GM12878 (cell line): ENCODE results near the gene THSD4. TPM values are rescaled to one million over a fixed set of nuclear protein-coding genes. Genes with fewer than 3 reads are reported as not detected.

Experiments
- ATAC-seq: fragments of 200-7000 bp; cut with Tn5 transposase; 3 replicates; pipeline ENCODE4 v1.9.1; 2020; ENCODE audit warnings: mild to moderate bottlenecking, moderate library complexity
- BruUV-seq: library from RNA; stranded (reverse); fragments of 400-500 nt; replicated peaks from 2 replicates; lab custom pipeline; 2021; lab: Mats Ljungman, UMichigan
- CTCF ChIA-PET: fragments of 300-600 bp; sonication (Branson Sonifier 250); formaldehyde crosslinking; extraction: SDS; loops from one replicate; lab custom pipeline; 2021; ENCODE audit warnings: inconsistent platforms; lab: Yijun Ruan, JAX
- POLR2A ChIA-PET: fragments of 350-600 bp; formaldehyde crosslinking; extraction: SDS; loops from one replicate; lab custom pipeline; 2021; ENCODE audit warnings: inconsistent platforms; lab: Charles Lee
- RAD21 ChIA-PET: fragments of 300-600 bp; sonication (Branson Sonifier 250); formaldehyde crosslinking; loops from one replicate; lab custom pipeline; 2023; ENCODE audit warnings: antibody characterized with exemption; ENCODE audit not compliant: unreplicated experiment; lab: Charles Lee
- SMC1A ChIA-PET: fragments of 300-600 bp; sonication (Branson Sonifier 250); formaldehyde crosslinking; loops from one replicate; lab custom pipeline; 2023; ENCODE audit not compliant: unreplicated experiment, uncharacterized antibody; lab: Charles Lee
- DNase-seq: peaks from one replicate; pipeline ENCODE4 v3.0.0-alpha.2; 2011; ENCODE audit warnings: low read depth, low spot score
- FAIRE-seq: peaks from 3 replicates; lab custom pipeline; 2011; peaks lifted over from hg19 to GRCh38; lab: Jason Lieb, UNC
- H2AFZ ChIP-seq: 2 replicates; pipeline ENCODE4 v1.6.0; 2011; ENCODE audit warnings: low read depth, low read length, control low read depth; ENCODE audit not compliant: control insufficient read depth
- H3K27ac ChIP-seq: 2 replicates; pipeline ENCODE4 v1.5.1; 2011; ENCODE audit warnings: control low read depth; ENCODE audit not compliant: control insufficient read depth, insufficient read depth
- H3K27me3 ChIP-seq, 2 experiments: replicated peaks in 1 of 2; 2 replicates each; pipeline versions ENCODE4 v1.6.0 to v1.6.1; 2011; ENCODE audit warnings: low read length in 1 of 2; ENCODE audit not compliant: control insufficient read depth in 2 of 2, insufficient read depth in 2 of 2
- H3K36me3 ChIP-seq, 2 experiments: 2 replicates each; pipeline ENCODE4 v1.5.1; 2011; ENCODE audit warnings: low read length in 1 of 2; ENCODE audit not compliant: control insufficient read depth in 2 of 2, insufficient read depth in 2 of 2
- H3K4me1 ChIP-seq: 2 replicates; pipeline ENCODE4 v1.6.1; 2011; ENCODE audit warnings: mild to moderate bottlenecking, low read length, moderate library complexity, mixed read lengths; ENCODE audit not compliant: control insufficient read depth, insufficient read depth
- H3K4me2 ChIP-seq: 2 replicates; pipeline ENCODE4 v1.6.0; 2011; ENCODE audit warnings: control low read depth; ENCODE audit not compliant: control insufficient read depth, insufficient read depth
- H3K4me3 ChIP-seq: fragments of 200-600 bp; sonication (generic); 2 replicates; pipeline ENCODE4 v1.5.1; 2016
- H3K79me2 ChIP-seq: 2 replicates; pipeline ENCODE4 v1.6.0; 2011; ENCODE audit warnings: low read length; ENCODE audit not compliant: control insufficient read depth, insufficient read depth
- H3K9ac ChIP-seq: 2 replicates; pipeline ENCODE4 v1.8.0; 2011; ENCODE audit warnings: low read length, control low read depth, mixed read lengths; ENCODE audit not compliant: control insufficient read depth, insufficient read depth
- H3K9me3 ChIP-seq: replicated peaks from 3 replicates; pipeline ENCODE4 v1.5.1; 2011; ENCODE audit warnings: mild to moderate bottlenecking, low read length; ENCODE audit not compliant: control insufficient read depth, insufficient read depth
- H4K20me1 ChIP-seq: 2 replicates; pipeline ENCODE4 v1.6.0; 2011; ENCODE audit not compliant: control insufficient read depth, insufficient read depth
- CUX1 ChIP-seq: IDR thresholded peaks from 2 replicates; pipeline ENCODE4 v1.6.1; 2012; ENCODE audit warnings: improper control_type of control experiment, low read depth, low read length; ENCODE audit not compliant: insufficient replicate concordance
- FOXK2 ChIP-seq: fragments of 450-650 bp; IDR thresholded peaks from 2 replicates; pipeline ENCODE4 v1.6.1; 2017; ENCODE audit warnings: mild to moderate bottlenecking, moderate library complexity
- RBBP5 ChIP-seq: fragments of 200-600 bp; sonication (generic); conservative IDR thresholded peaks from 2 replicates; pipeline ENCODE4 v1.6.1; 2016
- SIX5 ChIP-seq: IDR thresholded peaks from 2 replicates; pipeline ENCODE4 v1.6.1; 2011; ENCODE audit warnings: mild to moderate bottlenecking, low read depth, low read length, moderate library complexity; ENCODE audit not compliant: severe bottlenecking
- SMAD5 ChIP-seq: IDR thresholded peaks from 2 replicates; pipeline ENCODE4 v1.6.1; 2016; ENCODE audit warnings: antibody characterized with exemption, low read depth
- SRF ChIP-seq, 2 experiments: IDR thresholded peaks; 2 replicates each; pipeline ENCODE4 v1.6.1; 2011; ENCODE audit warnings: low read depth in 2 of 2, low read length in 2 of 2, mild to moderate bottlenecking in 1 of 2, moderate library complexity in 1 of 2
- STAT3 ChIP-seq: IDR thresholded peaks from 2 replicates; pipeline ENCODE4 v1.6.1; 2011; ENCODE audit warnings: low read depth, low read length, improper control_type of control experiment
- ZBTB11 ChIP-seq: fragments of 450-650 bp; formaldehyde crosslinking; IDR thresholded peaks from 2 replicates; pipeline ENCODE4 v1.5.0; 2022; ENCODE audit warnings: mild to moderate bottlenecking, missing genetic modification characterization
- in situ Hi-C: fragments of 300-500 bp; cut with MboI; formaldehyde crosslinking; loops from 9 replicates; pipeline ENCODE4 v1.14.3; 2018; ENCODE audit warnings: mixed read lengths
- intact Hi-C: fragments of 100-400 bp; cut with micrococcal nuclease; formaldehyde crosslinking; loops from one replicate; pipeline ENCODE4 v1.14.2; 2022; ENCODE audit not compliant: unreplicated experiment
- polyA plus RNA-seq, 11 experiments: library from polyadenylated mRNA; depleted of rRNA in 4 of 11; unstranded in 6 of 11; stranded (reverse) in 5 of 11; fragments of >200 nt; fragmentation: Nextera tagmentation in 4 of 11; fragmentation: Illumina TruSeq in 1 of 11; extraction: Ambion mirVana in 4 of 11; extraction: Trizol in 1 of 11; gene quantifications; 1 replicate in 1 of 11; 2 replicates in 10 of 11; pipeline versions ENCODE4 v1.2.1 to v1.2.3, GENCODE V29; 2011 to 2016; ENCODE audit warnings: inconsistent platforms in 2 of 11, missing spikeins in 2 of 11, low read depth in 1 of 11
- total RNA-seq, 4 experiments: library from RNA; depleted of rRNA in 3 of 4; stranded (reverse); fragments of >200 nt in 3 of 4; fragmentation: Illumina TruSeq in 1 of 4; extraction: Trizol in 1 of 4; gene quantifications; 2 replicates each; pipeline versions ENCODE4 v1.2.1 to v1.2.3, GENCODE V29; 2013 to 2021

The THSD4 gene
- total and polyA plus RNA-seq, 10 of the 15 experiments (the other 5 are each of a cell fraction or from before 2014, with no cell fraction given), result 0.04 to 0.13 (median 0.05) TPM; not detected in 7

- intact Hi-C loops, result no loop called here
- no peak for TF ChIP-seq FOXK2
- TF ChIP-seq CUX1, result no peak
- no peak for TF ChIP-seq SMAD5
- TF ChIP-seq SIX5, result no peak
- TF ChIP-seq STAT3, result no peak
- TF ChIP-seq SRF (IDR thresholded peaks at IDR 0.05; ENCODE audit: low read depth in 2 of 2, low read length in 2 of 2), result no peak
- TF ChIP-seq ZBTB11 (CRISPR knock-in tag), result no peak
- TF ChIP-seq RBBP5, result no peak
- ChIA-PET SMC1A (no interaction called here), CTCF (no interaction called here), RAD21 (no interaction called here), POLR2A (no interaction called here)
- no peaks in the 10 kb centered on the region; a peak in 2 of 4 replicates for H3K27me3 ChIP-seq
- H4K20me1 ChIP-seq, result no peaks in the 10 kb centered on the region
- no peak overlapping the region for H2AFZ ChIP-seq
- no TSS peak for BruUV-seq
- H3K27ac ChIP-seq, result no peak overlapping the region
- H3K36me3 ChIP-seq, result no peaks in the 10 kb centered on the region
- H3K9ac ChIP-seq, result no peak overlapping the region
- FAIRE-seq (no peak), DNase-seq (no peak), ATAC-seq (no peak)
- H3K4me1 ChIP-seq, result no peaks in the 10 kb centered on the region
- in situ Hi-C loops, result no loop called here
- H3K9me3 ChIP-seq, result no peaks in the 10 kb centered on the region
- H3K4me3 ChIP-seq, result no peak overlapping the region
- no peak overlapping the region for H3K4me2 ChIP-seq
- H3K79me2 ChIP-seq, result no peaks in the 10 kb centered on the region
Observed at GRCh38 chr15:71716990-71717389, 601.7 kb downstream of the THSD4 start.
